ENCODE data around the gene ATG7.

Gene ATG7

GRCh38 chr3:11290743-11291680 is 18.8 kb downstream of the ATG7 start:
- no peak for TF ChIP-seq CTCF (IDR thresholded peaks at IDR 0.05; ENCODE audit: control insufficient read depth, extremely low read depth, insufficient read depth)
- no peak for DNase-seq (ENCODE audit: low read depth)
- no peak overlapping the region for H3K4me3 ChIP-seq (ENCODE audit: low read depth, low read length)

GRCh38 chr3:11291808-11292207 is 19.6 kb downstream of the ATG7 start:
- TF ChIP-seq CTCF (IDR thresholded peaks at IDR 0.05; ENCODE audit: control insufficient read depth, extremely low read depth, insufficient read depth) = no peak
- no peak overlapping the region for H3K4me3 ChIP-seq (ENCODE audit: low read depth, low read length)
- DNase-seq (ENCODE audit: low read depth) = no peak

GRCh38 chr3:11297126-11297525 is 24.9 kb downstream of the ATG7 start:
- TF ChIP-seq CTCF (IDR thresholded peaks at IDR 0.05; ENCODE audit: control insufficient read depth, extremely low read depth, insufficient read depth) = no peak
- no peak overlapping the region for H3K4me3 ChIP-seq (ENCODE audit: low read depth, low read length)
- no peak for DNase-seq (ENCODE audit: low read depth)

GRCh38 chr3:11300970-11301369 is 28.8 kb downstream of the ATG7 start:
- no peak for DNase-seq (ENCODE audit: low read depth)
- no peak overlapping the region for H3K4me3 ChIP-seq (ENCODE audit: low read depth, low read length)
- TF ChIP-seq CTCF (IDR thresholded peaks at IDR 0.05; ENCODE audit: control insufficient read depth, extremely low read depth, insufficient read depth) = no peak

- no peak for TF ChIP-seq CTCF (IDR thresholded peaks at IDR 0.05; ENCODE audit: control insufficient read depth, extremely low read depth, insufficient read depth)
- H3K4me3 ChIP-seq (ENCODE audit: low read depth, low read length) = no peak overlapping the region
- no peak for DNase-seq (ENCODE audit: low read depth)
Measured at GRCh38 chr3:11302444-11302843, 30.2 kb downstream of the ATG7 start.

GRCh38 chr3:11304175-11304574 is 32.0 kb downstream of the ATG7 start:
- no peak for DNase-seq (ENCODE audit: low read depth)

More at GRCh38 chr3:11304175-11304574, 32.0 kb downstream of the ATG7 start:
- H3K4me3 ChIP-seq (ENCODE audit: low read depth, low read length) = no peak overlapping the region
- no peak for TF ChIP-seq CTCF (IDR thresholded peaks at IDR 0.05; ENCODE audit: control insufficient read depth, extremely low read depth, insufficient read depth)
